Breast epithelium (tissue), 3 donors: ENCODE results near the gene YJEFN3.

ENCODE experiments used
- POLR2AphosphoS5 ChIP-seq, 3 donors: sonication (generic); formaldehyde crosslinking; IDR thresholded peaks; one replicate each; pipeline ENCODE4 v1.6.1; 2017; ENCODE audit warnings: antibody characterized with exemption in 3 of 3
- TF ChIP-seq, protein P1 (sequence below), 3 donors: fragments of 450-650 bp; IDR thresholded peaks; one replicate each; pipeline ENCODE4 v1.5.1; 2016 to 2017; ENCODE audit warnings: antibody characterized with exemption in 3 of 3, mild to moderate bottlenecking in 3 of 3, moderate library complexity in 3 of 3

DNA sequence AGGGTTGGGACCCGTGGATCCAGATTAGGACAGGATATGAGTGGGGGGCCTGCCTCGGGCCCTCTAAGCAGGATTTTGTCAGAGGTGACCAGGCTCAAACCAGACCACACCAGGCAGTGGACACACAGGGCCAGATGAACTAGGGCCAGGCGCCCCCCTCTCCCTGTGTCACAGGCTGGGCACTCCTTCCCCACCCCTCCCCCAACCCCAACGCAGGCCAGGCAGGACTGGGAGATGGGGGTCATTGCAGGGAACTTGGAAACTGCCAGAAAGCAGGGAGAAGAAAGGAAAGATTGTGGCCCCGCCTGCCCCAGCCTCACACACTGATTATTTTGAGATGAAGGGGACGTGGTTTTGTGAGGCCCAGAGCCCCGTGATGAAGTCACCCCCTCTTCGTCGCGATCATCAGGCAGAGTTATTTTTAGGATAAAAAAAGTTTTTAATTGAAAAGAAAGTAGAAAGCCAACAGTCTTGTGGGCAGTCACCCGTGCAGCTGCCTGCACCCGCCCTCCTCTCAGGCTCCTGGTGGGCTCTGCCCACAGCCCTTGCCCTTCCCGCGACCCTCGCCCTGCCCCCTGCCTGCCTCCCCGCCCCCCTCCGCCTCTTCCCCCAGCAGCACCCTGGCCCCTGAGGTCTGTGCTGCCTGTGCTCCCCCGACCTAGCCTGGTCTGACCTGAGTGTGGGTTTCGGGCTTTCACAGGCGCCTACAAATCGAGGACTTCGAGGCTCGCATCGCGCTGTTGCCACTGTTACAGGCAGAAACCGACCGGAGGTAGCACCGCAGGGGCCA, 1.9 kb upstream of the YJEFN3 start:
- TF ChIP-seq POLR2AphosphoS5 (IDR thresholded peaks at IDR 0.05) = no peak
- TF ChIP-seq, protein P1, sequence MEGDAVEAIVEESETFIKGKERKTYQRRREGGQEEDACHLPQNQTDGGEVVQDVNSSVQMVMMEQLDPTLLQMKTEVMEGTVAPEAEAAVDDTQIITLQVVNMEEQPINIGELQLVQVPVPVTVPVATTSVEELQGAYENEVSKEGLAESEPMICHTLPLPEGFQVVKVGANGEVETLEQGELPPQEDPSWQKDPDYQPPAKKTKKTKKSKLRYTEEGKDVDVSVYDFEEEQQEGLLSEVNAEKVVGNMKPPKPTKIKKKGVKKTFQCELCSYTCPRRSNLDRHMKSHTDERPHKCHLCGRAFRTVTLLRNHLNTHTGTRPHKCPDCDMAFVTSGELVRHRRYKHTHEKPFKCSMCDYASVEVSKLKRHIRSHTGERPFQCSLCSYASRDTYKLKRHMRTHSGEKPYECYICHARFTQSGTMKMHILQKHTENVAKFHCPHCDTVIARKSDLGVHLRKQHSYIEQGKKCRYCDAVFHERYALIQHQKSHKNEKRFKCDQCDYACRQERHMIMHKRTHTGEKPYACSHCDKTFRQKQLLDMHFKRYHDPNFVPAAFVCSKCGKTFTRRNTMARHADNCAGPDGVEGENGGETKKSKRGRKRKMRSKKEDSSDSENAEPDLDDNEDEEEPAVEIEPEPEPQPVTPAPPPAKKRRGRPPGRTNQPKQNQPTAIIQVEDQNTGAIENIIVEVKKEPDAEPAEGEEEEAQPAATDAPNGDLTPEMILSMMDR (IDR thresholded peaks at IDR 0.05) = no peak
